Neural cell (in vitro differentiated cells): ENCODE data around the gene KCNAB1.

Experiments used
- POLR2AphosphoS5 ChIP-seq: IDR thresholded peaks from 2 replicates; pipeline ENCODE4 v1.6.1; 2012
- TF ChIP-seq, protein P1 (sequence below): IDR thresholded peaks from 2 replicates; pipeline ENCODE4 v1.6.1; 2012; ENCODE audit warnings: borderline replicate concordance

DNA sequence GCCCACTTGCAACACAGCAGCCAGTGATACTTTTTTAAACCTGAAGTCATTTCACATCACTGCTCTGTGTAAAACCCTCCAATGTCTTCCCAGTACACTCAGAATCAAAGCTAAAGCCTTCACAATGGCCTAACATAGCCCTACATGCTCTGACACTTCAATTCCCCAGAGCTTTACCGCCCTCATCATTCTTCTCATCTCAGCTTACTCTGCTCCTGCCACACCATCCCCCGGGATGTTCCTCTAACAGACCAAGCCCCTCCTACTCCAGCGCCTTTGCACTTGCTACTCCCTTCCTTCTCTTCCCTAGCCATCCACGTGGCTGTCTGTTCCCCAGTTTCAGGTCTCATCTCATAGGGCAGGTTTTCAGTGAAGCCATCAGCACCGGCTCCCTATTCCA, 240.6 kb downstream of the KCNAB1 start:
- TF ChIP-seq, protein P1, sequence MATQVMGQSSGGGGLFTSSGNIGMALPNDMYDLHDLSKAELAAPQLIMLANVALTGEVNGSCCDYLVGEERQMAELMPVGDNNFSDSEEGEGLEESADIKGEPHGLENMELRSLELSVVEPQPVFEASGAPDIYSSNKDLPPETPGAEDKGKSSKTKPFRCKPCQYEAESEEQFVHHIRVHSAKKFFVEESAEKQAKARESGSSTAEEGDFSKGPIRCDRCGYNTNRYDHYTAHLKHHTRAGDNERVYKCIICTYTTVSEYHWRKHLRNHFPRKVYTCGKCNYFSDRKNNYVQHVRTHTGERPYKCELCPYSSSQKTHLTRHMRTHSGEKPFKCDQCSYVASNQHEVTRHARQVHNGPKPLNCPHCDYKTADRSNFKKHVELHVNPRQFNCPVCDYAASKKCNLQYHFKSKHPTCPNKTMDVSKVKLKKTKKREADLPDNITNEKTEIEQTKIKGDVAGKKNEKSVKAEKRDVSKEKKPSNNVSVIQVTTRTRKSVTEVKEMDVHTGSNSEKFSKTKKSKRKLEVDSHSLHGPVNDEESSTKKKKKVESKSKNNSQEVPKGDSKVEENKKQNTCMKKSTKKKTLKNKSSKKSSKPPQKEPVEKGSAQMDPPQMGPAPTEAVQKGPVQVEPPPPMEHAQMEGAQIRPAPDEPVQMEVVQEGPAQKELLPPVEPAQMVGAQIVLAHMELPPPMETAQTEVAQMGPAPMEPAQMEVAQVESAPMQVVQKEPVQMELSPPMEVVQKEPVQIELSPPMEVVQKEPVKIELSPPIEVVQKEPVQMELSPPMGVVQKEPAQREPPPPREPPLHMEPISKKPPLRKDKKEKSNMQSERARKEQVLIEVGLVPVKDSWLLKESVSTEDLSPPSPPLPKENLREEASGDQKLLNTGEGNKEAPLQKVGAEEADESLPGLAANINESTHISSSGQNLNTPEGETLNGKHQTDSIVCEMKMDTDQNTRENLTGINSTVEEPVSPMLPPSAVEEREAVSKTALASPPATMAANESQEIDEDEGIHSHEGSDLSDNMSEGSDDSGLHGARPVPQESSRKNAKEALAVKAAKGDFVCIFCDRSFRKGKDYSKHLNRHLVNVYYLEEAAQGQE = no peak
- TF ChIP-seq POLR2AphosphoS5 = no peak
